Adrenal gland (tissue), 5 donors: Measurements from ENCODE around the gene CRCP.

Source experiments
- CTCF ChIP-seq, 6 experiments: fragments of 450-650 bp in 4 of 6; fragments of 200-600 bp in 2 of 6; sonication (generic) in 1 of 6; IDR thresholded peaks; 1 replicate in 5 of 6; 2 replicates in 1 of 6; pipeline versions ENCODE4 v1.5.1 to v1.8.0; 2016 to 2021; ENCODE audit warnings: antibody characterized with exemption in 6 of 6, mild to moderate bottlenecking in 2 of 6, moderate library complexity in 1 of 6
- POLR2A ChIP-seq, 2 donors: fragments of 450-650 bp; IDR thresholded peaks; one replicate each; pipeline ENCODE4 v1.6.1; 2017; ENCODE audit warnings: antibody characterized with exemption in 2 of 2, mild to moderate bottlenecking in 2 of 2, moderate library complexity in 1 of 2
- donor health status: DM: no; HTN: no; CAD: no.

- TF ChIP-seq POLR2A (IDR thresholded peaks at IDR 0.05), result no peak
- TF ChIP-seq CTCF (IDR thresholded peaks at IDR 0.05), result no peak
These were observed 4.7 kb downstream of the CRCP start for GRCh38 chr7:66119245-66119850.
